SK-N-SH (cell line): ENCODE measurements around the gene ZNF518A. TPM values are rescaled to one million over a fixed set of nuclear protein-coding genes. Genes with fewer than 3 reads are reported as not detected.
"Not testable (repeated sequence)": the region's sequence is repeated elsewhere in the genome, so short reads cannot be mapped to it uniquely, and the experiment has no call there.

Experiments used
- CTCF ChIA-PET: fragments of 300-600, 350-600 bp; formaldehyde crosslinking; extraction: SDS; loops from one replicate; lab custom pipeline; 2021; lab: Yijun Ruan, JAX
- POLR2A ChIA-PET: fragments of 350-600 bp; sonication (Branson Sonifier 250); formaldehyde crosslinking; extraction: SDS; loops from one replicate; lab custom pipeline; 2020; ENCODE audit warnings: antibody characterized with exemption, inconsistent platforms; lab: Yijun Ruan, JAX
- DNase-seq: peaks from one replicate; pipeline ENCODE4 v3.0.0; 2012
- H2AFZ ChIP-seq: fragments of 200-600 bp; sonication (generic); 2 replicates; pipeline ENCODE4 v1.8.1; 2016; ENCODE audit warnings: antibody characterized with exemption, mild to moderate bottlenecking, low read depth
- H3F3A ChIP-seq: fragments of 200-600 bp; sonication (generic); replicated peaks from 2 replicates; pipeline ENCODE3; 2016; ENCODE audit warnings: antibody characterized with exemption, mild to moderate bottlenecking; ENCODE audit not compliant: insufficient read depth
- H3K27ac ChIP-seq, 2 experiments: fragments of 200-500 bp in 1 of 2; fragments of 200-600 bp in 1 of 2; sonication (Bioruptor generic) in 1 of 2; sonication (generic), shearing (Covaris generic) in 1 of 2; 2 replicates each; pipeline versions ENCODE4 v1.5.1 to v1.6.1; 2014 to 2016; ENCODE audit warnings: low read depth in 2 of 2, inconsistent platforms in 1 of 2, low read length in 1 of 2, mild to moderate bottlenecking in 1 of 2, mixed read lengths in 1 of 2
- H3K27me3 ChIP-seq: fragments of 200-600 bp; sonication (generic), shearing (Covaris generic); 2 replicates; pipeline ENCODE4 v1.6.1; 2016; ENCODE audit warnings: mixed run types; ENCODE audit not compliant: insufficient read depth
- H3K36me3 ChIP-seq, 2 experiments: fragments of 200-500 bp in 1 of 2; fragments of 200-600 bp in 1 of 2; sonication (Bioruptor generic) in 1 of 2; sonication (generic) in 1 of 2; replicated peaks in 1 of 2; 2 replicates each; pipeline versions ENCODE3 to v1.5.1; 2014 to 2016; ENCODE audit warnings: low read length in 1 of 2, mild to moderate bottlenecking in 1 of 2; ENCODE audit not compliant: insufficient read depth in 2 of 2, control insufficient read depth in 1 of 2
- H3K4me1 ChIP-seq, 2 experiments: fragments of 200-500 bp in 1 of 2; fragments of 200-600 bp in 1 of 2; sonication (Bioruptor generic) in 1 of 2; sonication (generic), shearing (Covaris generic) in 1 of 2; 2 replicates each; pipeline versions ENCODE4 v1.5.1 to v1.6.1; 2014 to 2016; ENCODE audit warnings: low read depth in 1 of 2, low read length in 1 of 2, mixed run types in 1 of 2; ENCODE audit not compliant: insufficient read depth in 2 of 2, control insufficient read depth in 1 of 2
- H3K4me2 ChIP-seq: fragments of 200-600 bp; sonication (generic), shearing (Covaris generic); 2 replicates; pipeline ENCODE4 v1.6.1; 2017; ENCODE audit warnings: mixed run types
- H3K4me3 ChIP-seq, 2 experiments: fragments of 200-500 bp in 1 of 2; fragments of 200-600 bp in 1 of 2; sonication (Bioruptor generic) in 1 of 2; sonication (generic), shearing (Covaris generic) in 1 of 2; 2 replicates each; pipeline versions ENCODE4 v1.5.1 to v1.8.1; 2014 to 2016; ENCODE audit warnings: low read depth in 2 of 2, inconsistent platforms in 1 of 2, low read length in 1 of 2, mild to moderate bottlenecking in 1 of 2, mixed read lengths in 1 of 2, moderate library complexity in 1 of 2
- H3K79me2 ChIP-seq: fragments of 200-600 bp; sonication (generic); 2 replicates; pipeline ENCODE4 v1.8.1; 2017; ENCODE audit warnings: mild to moderate bottlenecking; ENCODE audit not compliant: insufficient read depth
- H3K9ac ChIP-seq: fragments of 200-600 bp; sonication (generic); 2 replicates; pipeline ENCODE4 v1.6.1; 2017; ENCODE audit warnings: mixed run types
- H3K9me2 ChIP-seq: fragments of 200-600 bp; sonication (generic); 2 replicates; pipeline ENCODE4 v1.6.1; 2017; ENCODE audit warnings: mixed run types
- H3K9me3 ChIP-seq: fragments of 200-600 bp; sonication (generic); 2 replicates; pipeline ENCODE4 v1.6.1; 2017; ENCODE audit warnings: mixed run types, mild to moderate bottlenecking, moderate library complexity
- H4K20me1 ChIP-seq: fragments of 200-600 bp; sonication (generic); 2 replicates; pipeline ENCODE4 v1.6.1; 2017; ENCODE audit warnings: mild to moderate bottlenecking, mixed run types; ENCODE audit not compliant: insufficient read depth
- FOXM1 ChIP-seq: IDR thresholded peaks from 2 replicates; pipeline ENCODE4 v1.4.0; 2012; ENCODE audit warnings: low read depth, mild to moderate bottlenecking
- GABPA ChIP-seq: IDR thresholded peaks from 2 replicates; pipeline ENCODE4 v1.4.0; 2012; ENCODE audit warnings: low read depth, mild to moderate bottlenecking
- MEF2A ChIP-seq: IDR thresholded peaks from 2 replicates; pipeline ENCODE4 v1.4.0; 2012; ENCODE audit warnings: low read depth, borderline replicate concordance
- MXI1 ChIP-seq: IDR thresholded peaks from 2 replicates; pipeline ENCODE4 v1.6.1; 2012; ENCODE audit warnings: mild to moderate bottlenecking, low read depth, low read length, improper control_type of control experiment
- POLR2AphosphoS5 ChIP-seq: IDR thresholded peaks from 2 replicates; pipeline ENCODE4 v1.6.1; 2012; ENCODE audit warnings: low read depth, low read length
- RCOR1 ChIP-seq: fragments of 150-350 bp; IDR thresholded peaks from 2 replicates; pipeline ENCODE4 v1.6.1; 2017; ENCODE audit warnings: antibody characterized with exemption, low read length
- REST ChIP-seq: IDR thresholded peaks from 2 replicates; pipeline ENCODE4 v1.6.1; 2012; ENCODE audit warnings: mild to moderate bottlenecking, low read depth, low read length, moderate library complexity
- RFX5 ChIP-seq: IDR thresholded peaks from 2 replicates; pipeline ENCODE4 v1.6.1; 2012; ENCODE audit warnings: mild to moderate bottlenecking, improper control_type of control experiment, low read length
- SIN3A ChIP-seq: IDR thresholded peaks from 2 replicates; pipeline ENCODE4 v1.6.1; 2012; ENCODE audit warnings: low read depth, mild to moderate bottlenecking, low read length, moderate library complexity, borderline replicate concordance
- SMC3 ChIP-seq: IDR thresholded peaks from 2 replicates; pipeline ENCODE4 v1.6.1; 2012; ENCODE audit warnings: low read depth, low read length, improper control_type of control experiment
- TCF12 ChIP-seq: IDR thresholded peaks from 2 replicates; pipeline ENCODE4 v1.4.0; 2012
- TEAD4 ChIP-seq: IDR thresholded peaks from 2 replicates; pipeline ENCODE4 v1.4.0; 2012; ENCODE audit warnings: mild to moderate bottlenecking, borderline replicate concordance; ENCODE audit not compliant: insufficient read depth
- USF2 ChIP-seq: fragments of 150-350 bp; IDR thresholded peaks from 2 replicates; pipeline ENCODE4 v1.6.1; 2017; ENCODE audit warnings: antibody characterized with exemption, low read length, low read depth, borderline replicate concordance
- YY1 ChIP-seq: IDR thresholded peaks from 2 replicates; pipeline ENCODE4 v1.4.0; 2012; ENCODE audit warnings: low read depth, mild to moderate bottlenecking
- WGBS: methylation state at CpG from one replicate; pipeline ENCODE4 v1.1.6; 2017; ENCODE audit warnings: low lambda C conversion rate; 5-methylcytosine and 5-hydroxymethylcytosine counted together
- polyA plus RNA-seq, 3 experiments: library from polyadenylated mRNA; depleted of rRNA; stranded (reverse); fragments of >200 nt; gene quantifications; 2 replicates each; pipeline ENCODE4 v1.2.3, GENCODE V29; 2012

The ZNF518A gene
- polyA plus RNA-seq, 1 of the 3 experiments (the other 2 are of a cell fraction): 1.7 TPM

- no peak overlapping the region for H3K9ac ChIP-seq
- H2AFZ ChIP-seq: no peak overlapping the region
- H3K36me3 ChIP-seq: no peaks in the 10 kb centered on the region
- no peaks in the 10 kb centered on the region for H3K4me1 ChIP-seq
- 24% methylated on average over 2 of the region's 2 CpGs for WGBS
- H3K9me3 ChIP-seq: no peaks in the 10 kb centered on the region
- CTCF ChIA-PET: interaction anchor here (1.8 kb wide), 1 partner anchor 41 kb away, joined by 7 read pairs; no protein-coding TSS in a partner anchor
- TF ChIP-seq SMC3: no peak
- TF ChIP-seq RCOR1: no peak
- H3K27ac ChIP-seq: no peak overlapping the region
- H3K9me2 ChIP-seq: no peaks in the 10 kb centered on the region
- H3K4me3 ChIP-seq: no peak overlapping the region
- H4K20me1 ChIP-seq: no peaks in the 10 kb centered on the region
- no peak overlapping the region for H3K4me2 ChIP-seq
- no peaks in the 10 kb centered on the region for H3F3A ChIP-seq
- H3K79me2 ChIP-seq: no peaks in the 10 kb centered on the region
- no peaks in the 10 kb centered on the region for H3K27me3 ChIP-seq
- no peak for DNase-seq
- POLR2A ChIA-PET: no interaction called here
These were observed 58.3 kb downstream of the ZNF518A start for GRCh38 chr10:96188421-96188820.

- ChIA-PET POLR2A (no interaction called here), CTCF (interaction anchor here (1.8 kb wide), 1 partner anchor 40 kb away, joined by 7 read pairs; no protein-coding TSS in a partner anchor)
- no peak overlapping the region for H3K4me2 ChIP-seq
- H3K4me1 ChIP-seq: no peaks in the 10 kb centered on the region
- H4K20me1 ChIP-seq: no peaks in the 10 kb centered on the region
- H3K27me3 ChIP-seq: no peaks in the 10 kb centered on the region
- no peaks in the 10 kb centered on the region for H3K79me2 ChIP-seq
- no peaks in the 10 kb centered on the region for H3K36me3 ChIP-seq
- no peak overlapping the region for H3K9ac ChIP-seq
- no peak overlapping the region for H3K27ac ChIP-seq
- 59% methylated on average over 1 of the region's 1 CpG for WGBS
- no peak for TF ChIP-seq USF2
- no peak for TF ChIP-seq MEF2A
- TF ChIP-seq REST: no peak
- TF ChIP-seq SIN3A: no peak
- no peak for TF ChIP-seq TEAD4
- TF ChIP-seq YY1: no peak
- TF ChIP-seq FOXM1: no peak
- no peak for TF ChIP-seq POLR2AphosphoS5
- no peak for TF ChIP-seq GABPA
- no peak for TF ChIP-seq RFX5
- TF ChIP-seq MXI1: no peak
- TF ChIP-seq TCF12: no peak
- H3K9me2 ChIP-seq: no peaks in the 10 kb centered on the region
- no peaks in the 10 kb centered on the region for H3F3A ChIP-seq
- H3K9me3 ChIP-seq: no peaks in the 10 kb centered on the region
- no peak overlapping the region for H3K4me3 ChIP-seq
- H2AFZ ChIP-seq: no peak overlapping the region
- no peak for DNase-seq
These were observed 58.8 kb downstream of the ZNF518A start for GRCh38 chr10:96188916-96189315.

GRCh38 chr10:96189505-96189904, 59.4 kb downstream of the ZNF518A start:
- CTCF ChIA-PET, H3K36me3 ChIP-seq, H3K9ac ChIP-seq, H3K4me2 ChIP-seq, H4K20me1 ChIP-seq, DNase-seq, H3K4me1 ChIP-seq, H3K9me2 ChIP-seq, H3K27me3 ChIP-seq, POLR2A ChIA-PET, H3K27ac ChIP-seq, H3K9me3 ChIP-seq, H3K79me2 ChIP-seq, H2AFZ ChIP-seq, H3K4me3 ChIP-seq, H3F3A ChIP-seq: not testable (repeated sequence)
- 0% methylated on average over 1 of the region's 1 CpG for WGBS
